ENCODE data around the gene HECTD1. TPM values are rescaled to one million over a fixed set of nuclear protein-coding genes. Genes with fewer than 3 reads are reported as not detected.

The HECTD1 gene
- total and polyA plus RNA-seq, 10 of the 15 experiments (the other 5 are each of a cell fraction or from before 2014, with no cell fraction given): 27.3 to 116 (median 57.7) TPM

DNA sequence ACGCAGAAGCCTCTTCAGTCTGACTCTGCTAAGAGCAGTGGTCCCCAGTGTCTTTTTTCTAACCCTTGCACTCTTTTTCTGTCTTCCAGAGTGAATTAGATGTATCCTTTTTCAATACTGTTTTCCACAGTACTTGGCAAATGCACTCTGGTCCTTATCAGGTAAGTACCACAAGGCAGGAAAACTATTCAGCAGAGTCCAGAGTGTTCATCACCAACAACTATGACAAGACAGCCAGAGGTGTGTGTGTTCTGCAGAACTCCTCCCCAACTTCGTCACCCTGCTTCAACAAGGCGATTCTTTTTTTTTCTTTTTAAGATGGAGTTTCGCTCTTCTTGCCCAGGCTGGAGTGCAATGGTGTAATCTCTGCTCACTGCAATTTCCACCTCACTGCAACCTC, 127.1 kb downstream of the HECTD1 start:
- intact Hi-C loops (cut with micrococcal nuclease; ENCODE audit: unreplicated experiment) (no loop called here), in situ Hi-C loops (cut with MboI) (loop anchor here (5.0 kb wide), 1 partner anchor 98 kb away; no protein-coding TSS in a partner anchor)
- no peak overlapping the region for H3K27ac ChIP-seq (ENCODE audit: control insufficient read depth, insufficient read depth)
- DNase-seq (ENCODE audit: low read depth, low spot score) (no peak), FAIRE-seq (no peak), ATAC-seq (no peak)
- POLR2A ChIA-PET: no interaction called here
- H3K4me1 ChIP-seq (ENCODE audit: control insufficient read depth, insufficient read depth, low read length): no peaks in the 10 kb centered on the region
- CTCF ChIA-PET: interaction anchor here (0.7 to 1.2 kb wide), 4 partner anchors 20 to 102 kb away, joined by 3 to 8 read pairs (median 4); no protein-coding TSS in a partner anchor
- H3K4me3 ChIP-seq: no peak overlapping the region
- no peak overlapping the region for H3K9ac ChIP-seq (ENCODE audit: control insufficient read depth, insufficient read depth, low read length)
- H3K9me3 ChIP-seq (replicated peaks; ENCODE audit: control insufficient read depth, insufficient read depth, low read length): no peaks in the 10 kb centered on the region
- no peaks in the 10 kb centered on the region for H4K20me1 ChIP-seq (ENCODE audit: control insufficient read depth, insufficient read depth)
- H3K79me2 ChIP-seq (ENCODE audit: control insufficient read depth, insufficient read depth, low read length): no peaks in the 10 kb centered on the region
- RAD21 ChIA-PET (ENCODE audit: unreplicated experiment): interaction anchor here (0.8 kb wide), 1 partner anchor 101 kb away, joined by 3 read pairs; no protein-coding TSS in a partner anchor
- H3K27me3 ChIP-seq (replicated peaks in 1 of 2; ENCODE audit: control insufficient read depth in 2 of 2, insufficient read depth in 2 of 2, low read length in 1 of 2): no peaks in the 10 kb centered on the region
- SMC1A ChIA-PET (ENCODE audit: uncharacterized antibody, unreplicated experiment): interaction anchor here (0.9 kb wide), 2 partner anchors 100 to 123 kb away, joined by 3 to 11 read pairs; no protein-coding TSS in a partner anchor
- H3K4me2 ChIP-seq (ENCODE audit: control insufficient read depth, insufficient read depth): no peak overlapping the region
- no TSS peak for BruUV-seq (replicated peaks)
- WGBS (ENCODE audit: insufficient coverage, insufficient replicate concordance, low lambda C conversion rate, missing lambda C conversion rate): 100% methylated on average over 4 of the region's 4 CpGs
- no peaks in the 10 kb centered on the region for H3K36me3 ChIP-seq (ENCODE audit: control insufficient read depth in 2 of 2, insufficient read depth in 2 of 2, low read length in 1 of 2)
- no peak overlapping the region for H2AFZ ChIP-seq (ENCODE audit: control insufficient read depth, low read depth, low read length)
- TF ChIP-seq RFX5 (IDR thresholded peaks at IDR 0.05; ENCODE audit: low read depth, low read length): no peak
- TF ChIP-seq, protein P1, sequence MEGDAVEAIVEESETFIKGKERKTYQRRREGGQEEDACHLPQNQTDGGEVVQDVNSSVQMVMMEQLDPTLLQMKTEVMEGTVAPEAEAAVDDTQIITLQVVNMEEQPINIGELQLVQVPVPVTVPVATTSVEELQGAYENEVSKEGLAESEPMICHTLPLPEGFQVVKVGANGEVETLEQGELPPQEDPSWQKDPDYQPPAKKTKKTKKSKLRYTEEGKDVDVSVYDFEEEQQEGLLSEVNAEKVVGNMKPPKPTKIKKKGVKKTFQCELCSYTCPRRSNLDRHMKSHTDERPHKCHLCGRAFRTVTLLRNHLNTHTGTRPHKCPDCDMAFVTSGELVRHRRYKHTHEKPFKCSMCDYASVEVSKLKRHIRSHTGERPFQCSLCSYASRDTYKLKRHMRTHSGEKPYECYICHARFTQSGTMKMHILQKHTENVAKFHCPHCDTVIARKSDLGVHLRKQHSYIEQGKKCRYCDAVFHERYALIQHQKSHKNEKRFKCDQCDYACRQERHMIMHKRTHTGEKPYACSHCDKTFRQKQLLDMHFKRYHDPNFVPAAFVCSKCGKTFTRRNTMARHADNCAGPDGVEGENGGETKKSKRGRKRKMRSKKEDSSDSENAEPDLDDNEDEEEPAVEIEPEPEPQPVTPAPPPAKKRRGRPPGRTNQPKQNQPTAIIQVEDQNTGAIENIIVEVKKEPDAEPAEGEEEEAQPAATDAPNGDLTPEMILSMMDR (IDR thresholded peaks at IDR 0.05 in 2 of 3, conservative IDR thresholded peaks at IDR 0.05 in 1 of 3; ENCODE audit: control insufficient read depth in 2 of 3, extremely low read depth in 1 of 3, insufficient read depth in 1 of 3, low read depth in 3 of 3, low read length in 3 of 3): no peak
- no peak for TF ChIP-seq PRDM15 (CRISPR knock-in tag; IDR thresholded peaks at IDR 0.05)
- TF ChIP-seq, protein P2, sequence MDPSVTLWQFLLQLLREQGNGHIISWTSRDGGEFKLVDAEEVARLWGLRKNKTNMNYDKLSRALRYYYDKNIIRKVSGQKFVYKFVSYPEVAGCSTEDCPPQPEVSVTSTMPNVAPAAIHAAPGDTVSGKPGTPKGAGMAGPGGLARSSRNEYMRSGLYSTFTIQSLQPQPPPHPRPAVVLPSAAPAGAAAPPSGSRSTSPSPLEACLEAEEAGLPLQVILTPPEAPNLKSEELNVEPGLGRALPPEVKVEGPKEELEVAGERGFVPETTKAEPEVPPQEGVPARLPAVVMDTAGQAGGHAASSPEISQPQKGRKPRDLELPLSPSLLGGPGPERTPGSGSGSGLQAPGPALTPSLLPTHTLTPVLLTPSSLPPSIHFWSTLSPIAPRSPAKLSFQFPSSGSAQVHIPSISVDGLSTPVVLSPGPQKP (IDR thresholded peaks at IDR 0.05; ENCODE audit: low read depth, low read length): no peak
- no peak for TF ChIP-seq KDM1A (IDR thresholded peaks at IDR 0.05; ENCODE audit: borderline replicate concordance)
- no peak for TF ChIP-seq ZBTB40 (IDR thresholded peaks at IDR 0.05; ENCODE audit: borderline replicate concordance)
- TF ChIP-seq RCOR1 (conservative IDR thresholded peaks at IDR 0.05; ENCODE audit: low read depth, low read length): no peak
- no peak for TF ChIP-seq POLR2A (IDR thresholded peaks at IDR 0.05; ENCODE audit: low read depth, low read length)
- no peak for TF ChIP-seq CHD1 (IDR thresholded peaks at IDR 0.05; ENCODE audit: low read depth, low read length)
- no peak for TF ChIP-seq CBFB (IDR thresholded peaks at IDR 0.05; ENCODE audit: low read depth)
- no peak for TF ChIP-seq TCF12 (IDR thresholded peaks at IDR 0.05; ENCODE audit: low read depth, low read length)
- TF ChIP-seq, protein P3, sequence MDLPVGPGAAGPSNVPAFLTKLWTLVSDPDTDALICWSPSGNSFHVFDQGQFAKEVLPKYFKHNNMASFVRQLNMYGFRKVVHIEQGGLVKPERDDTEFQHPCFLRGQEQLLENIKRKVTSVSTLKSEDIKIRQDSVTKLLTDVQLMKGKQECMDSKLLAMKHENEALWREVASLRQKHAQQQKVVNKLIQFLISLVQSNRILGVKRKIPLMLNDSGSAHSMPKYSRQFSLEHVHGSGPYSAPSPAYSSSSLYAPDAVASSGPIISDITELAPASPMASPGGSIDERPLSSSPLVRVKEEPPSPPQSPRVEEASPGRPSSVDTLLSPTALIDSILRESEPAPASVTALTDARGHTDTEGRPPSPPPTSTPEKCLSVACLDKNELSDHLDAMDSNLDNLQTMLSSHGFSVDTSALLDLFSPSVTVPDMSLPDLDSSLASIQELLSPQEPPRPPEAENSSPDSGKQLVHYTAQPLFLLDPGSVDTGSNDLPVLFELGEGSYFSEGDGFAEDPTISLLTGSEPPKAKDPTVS (IDR thresholded peaks at IDR 0.05; ENCODE audit: low read depth, low read length): no peak
